Panc1 (cell line): ENCODE measurements around the gene LIPF. TPM values are rescaled to one million over a fixed set of nuclear protein-coding genes. Genes with fewer than 3 reads are reported as not detected.

Experiments used
- ATAC-seq: fragments of 200-7000 bp; cut with Tn5 transposase; 2 replicates; pipeline ENCODE4 v1.9.1; 2020; ENCODE audit warnings: mild to moderate bottlenecking, moderate library complexity
- Bru-seq: library from RNA; stranded (reverse); fragments of 400-500 nt; gene quantifications from one replicate; lab custom pipeline; 2021; lab: Mats Ljungman, UMichigan
- BruChase-seq, 2 experiments: library from RNA; stranded (reverse); fragments of 400-500 nt; gene quantifications; one replicate each; lab custom pipeline; 2021; lab: Mats Ljungman, UMichigan
- BruUV-seq: library from RNA; stranded (reverse); fragments of 400-500 nt; replicated peaks from 2 replicates; lab custom pipeline; 2021; lab: Mats Ljungman, UMichigan
- CTCF ChIA-PET: fragments of 300-600 bp; sonication (Branson Sonifier 250); formaldehyde crosslinking; loops from one replicate; lab custom pipeline; 2022; ENCODE audit warnings: antibody characterized with exemption; lab: Charles Lee
- POLR2A ChIA-PET: fragments of 300-600 bp; sonication (Branson Sonifier 250); formaldehyde crosslinking; loops from one replicate; lab custom pipeline; 2022; ENCODE audit warnings: antibody characterized with exemption; lab: Charles Lee
- DNase-seq: peaks from one replicate; pipeline ENCODE4 v3.0.0-alpha.2; 2010; ENCODE audit warnings: low read depth, low spot score
- H3K27ac ChIP-seq: 2 replicates; pipeline ENCODE4 v1.5.1; 2011; ENCODE audit warnings: mild to moderate bottlenecking, low read length, inconsistent platforms
- H3K27me3 ChIP-seq: fragments of 200-500 bp; sonication (Bioruptor generic); 2 replicates; pipeline ENCODE4 v1.6.0; 2014; ENCODE audit warnings: low read length, inconsistent platforms; ENCODE audit not compliant: control insufficient read depth, insufficient read depth
- H3K36me3 ChIP-seq: fragments of 200-500 bp; sonication (Bioruptor generic); 2 replicates; pipeline ENCODE4 v1.5.1; 2014; ENCODE audit warnings: inconsistent platforms, mild to moderate bottlenecking, low read length, moderate library complexity; ENCODE audit not compliant: control insufficient read depth, insufficient read depth
- H3K4me1 ChIP-seq: 2 replicates; pipeline ENCODE4 v1.5.1; 2011; ENCODE audit warnings: inconsistent platforms, mild to moderate bottlenecking, low read length, moderate library complexity; ENCODE audit not compliant: control insufficient read depth, insufficient read depth
- H3K4me3 ChIP-seq, 2 experiments: 2 replicates each; pipeline ENCODE4 v1.5.1; 2011 to 2012; ENCODE audit warnings: low read depth in 2 of 2, low read length in 2 of 2, mild to moderate bottlenecking in 2 of 2, inconsistent platforms in 1 of 2, moderate library complexity in 1 of 2
- H3K9me3 ChIP-seq: fragments of 200-500 bp; sonication (Bioruptor generic); 2 replicates; pipeline ENCODE4 v1.5.1; 2014; ENCODE audit warnings: low read depth, mild to moderate bottlenecking, inconsistent platforms, low read length, moderate library complexity; ENCODE audit not compliant: control insufficient read depth, insufficient read depth
- POLR2AphosphoS5 ChIP-seq: IDR thresholded peaks from 2 replicates; pipeline ENCODE4 v1.6.1; 2012; ENCODE audit warnings: mild to moderate bottlenecking, low read depth, low read length, moderate library complexity
- SIN3A ChIP-seq: IDR thresholded peaks from 2 replicates; pipeline ENCODE4 v1.6.1; 2012; ENCODE audit warnings: low read depth, mild to moderate bottlenecking, low read length, moderate library complexity, borderline replicate concordance; ENCODE audit not compliant: insufficient read depth
- TCF7L2 ChIP-seq: IDR thresholded peaks from 2 replicates; pipeline ENCODE4 v1.6.1; 2011; ENCODE audit warnings: mild to moderate bottlenecking, low read depth, low read length, inconsistent platforms
- in situ Hi-C: cut with HindIII; loops from 2 replicates; pipeline ENCODE4 v1.10.0; 2016; ENCODE audit warnings: low sequenced_read_pairs, low pct_unique_long_range_greater_than_20kb
- intact Hi-C: fragments of 100-400 bp; cut with micrococcal nuclease; formaldehyde crosslinking; loops from one replicate; pipeline ENCODE4 v1.10.0; 2022; ENCODE audit not compliant: unreplicated experiment
- long read RNA-seq: library from polyadenylated mRNA; unstranded; transcript quantifications from one replicate; pipeline ENCODE4 v2.0.0, GENCODE V29; 2021; ENCODE audit not compliant: unreplicated experiment
- polyA plus RNA-seq: library from polyadenylated mRNA; unstranded; fragments of >200 nt; gene quantifications from one replicate; pipeline ENCODE4 v1.2.1, GENCODE V29; 2012; ENCODE audit warnings: missing spikeins; ENCODE audit not compliant: insufficient read length
- total RNA-seq: library from RNA; stranded (reverse); gene quantifications from one replicate; pipeline ENCODE4 v1.2.1, GENCODE V29; 2021; ENCODE audit not compliant: unreplicated experiment
- TF ChIP-seq, protein P1 (sequence below): fragments of 450-650 bp; IDR thresholded peaks from 2 replicates; pipeline ENCODE4 v1.5.1; 2017; ENCODE audit warnings: mild to moderate bottlenecking
- TF ChIP-seq, protein P2 (sequence below), 2 experiments: IDR thresholded peaks; 2 replicates each; pipeline ENCODE4 v1.6.1; 2011 to 2012; ENCODE audit warnings: low read depth in 2 of 2, control low read depth in 1 of 2, low read length in 1 of 2, mild to moderate bottlenecking in 1 of 2, moderate library complexity in 1 of 2; ENCODE audit not compliant: insufficient read depth in 1 of 2

The LIPF gene, protein sequence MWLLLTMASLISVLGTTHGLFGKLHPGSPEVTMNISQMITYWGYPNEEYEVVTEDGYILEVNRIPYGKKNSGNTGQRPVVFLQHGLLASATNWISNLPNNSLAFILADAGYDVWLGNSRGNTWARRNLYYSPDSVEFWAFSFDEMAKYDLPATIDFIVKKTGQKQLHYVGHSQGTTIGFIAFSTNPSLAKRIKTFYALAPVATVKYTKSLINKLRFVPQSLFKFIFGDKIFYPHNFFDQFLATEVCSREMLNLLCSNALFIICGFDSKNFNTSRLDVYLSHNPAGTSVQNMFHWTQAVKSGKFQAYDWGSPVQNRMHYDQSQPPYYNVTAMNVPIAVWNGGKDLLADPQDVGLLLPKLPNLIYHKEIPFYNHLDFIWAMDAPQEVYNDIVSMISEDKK
- not detected for total RNA-seq
- polyA plus RNA-seq, result not detected
- not detected for Bru-seq, nascent RNA
- percentile 6 among the genes with signal in this experiment for BruChase-seq, experiment 1, labeled RNA remaining after a 2-hour chase
- percentile 7 among the genes with signal in this experiment for BruChase-seq, experiment 2, labeled RNA remaining after a 6-hour chase
- long read RNA-seq, result 0 reads

- no TSS peak for BruUV-seq
- CTCF ChIA-PET, result no interaction called here
- ATAC-seq, result no peak
These were observed at the start of gene LIPF for GRCh38 chr10:88664142-88664541. Gene LIPF, plus strand, starts transcription at chr10:88664442. Its CDS starts 2,856 bp downstream, at chr10:88667298.

GRCh38 chr10:88616250-88616977 lies 47.8 kb upstream of the LIPF start:
- POLR2A ChIA-PET, result no interaction called here
- in situ Hi-C loops (no loop called here), intact Hi-C loops (no loop called here)
- H3K4me1 ChIP-seq, result no peaks in the 10 kb centered on the region
- no peaks in the 10 kb centered on the region for H3K9me3 ChIP-seq
- DNase-seq, result no peak
- no peak overlapping the region for H3K27ac ChIP-seq
- CTCF ChIA-PET, result no interaction called here
- no peak for ATAC-seq
- H3K27me3 ChIP-seq, result no peaks in the 10 kb centered on the region
- TF ChIP-seq POLR2AphosphoS5, result no peak
- TF ChIP-seq SIN3A, result no peak
- TF ChIP-seq, protein P1, sequence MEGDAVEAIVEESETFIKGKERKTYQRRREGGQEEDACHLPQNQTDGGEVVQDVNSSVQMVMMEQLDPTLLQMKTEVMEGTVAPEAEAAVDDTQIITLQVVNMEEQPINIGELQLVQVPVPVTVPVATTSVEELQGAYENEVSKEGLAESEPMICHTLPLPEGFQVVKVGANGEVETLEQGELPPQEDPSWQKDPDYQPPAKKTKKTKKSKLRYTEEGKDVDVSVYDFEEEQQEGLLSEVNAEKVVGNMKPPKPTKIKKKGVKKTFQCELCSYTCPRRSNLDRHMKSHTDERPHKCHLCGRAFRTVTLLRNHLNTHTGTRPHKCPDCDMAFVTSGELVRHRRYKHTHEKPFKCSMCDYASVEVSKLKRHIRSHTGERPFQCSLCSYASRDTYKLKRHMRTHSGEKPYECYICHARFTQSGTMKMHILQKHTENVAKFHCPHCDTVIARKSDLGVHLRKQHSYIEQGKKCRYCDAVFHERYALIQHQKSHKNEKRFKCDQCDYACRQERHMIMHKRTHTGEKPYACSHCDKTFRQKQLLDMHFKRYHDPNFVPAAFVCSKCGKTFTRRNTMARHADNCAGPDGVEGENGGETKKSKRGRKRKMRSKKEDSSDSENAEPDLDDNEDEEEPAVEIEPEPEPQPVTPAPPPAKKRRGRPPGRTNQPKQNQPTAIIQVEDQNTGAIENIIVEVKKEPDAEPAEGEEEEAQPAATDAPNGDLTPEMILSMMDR, result no peak
- TF ChIP-seq, protein P2, sequence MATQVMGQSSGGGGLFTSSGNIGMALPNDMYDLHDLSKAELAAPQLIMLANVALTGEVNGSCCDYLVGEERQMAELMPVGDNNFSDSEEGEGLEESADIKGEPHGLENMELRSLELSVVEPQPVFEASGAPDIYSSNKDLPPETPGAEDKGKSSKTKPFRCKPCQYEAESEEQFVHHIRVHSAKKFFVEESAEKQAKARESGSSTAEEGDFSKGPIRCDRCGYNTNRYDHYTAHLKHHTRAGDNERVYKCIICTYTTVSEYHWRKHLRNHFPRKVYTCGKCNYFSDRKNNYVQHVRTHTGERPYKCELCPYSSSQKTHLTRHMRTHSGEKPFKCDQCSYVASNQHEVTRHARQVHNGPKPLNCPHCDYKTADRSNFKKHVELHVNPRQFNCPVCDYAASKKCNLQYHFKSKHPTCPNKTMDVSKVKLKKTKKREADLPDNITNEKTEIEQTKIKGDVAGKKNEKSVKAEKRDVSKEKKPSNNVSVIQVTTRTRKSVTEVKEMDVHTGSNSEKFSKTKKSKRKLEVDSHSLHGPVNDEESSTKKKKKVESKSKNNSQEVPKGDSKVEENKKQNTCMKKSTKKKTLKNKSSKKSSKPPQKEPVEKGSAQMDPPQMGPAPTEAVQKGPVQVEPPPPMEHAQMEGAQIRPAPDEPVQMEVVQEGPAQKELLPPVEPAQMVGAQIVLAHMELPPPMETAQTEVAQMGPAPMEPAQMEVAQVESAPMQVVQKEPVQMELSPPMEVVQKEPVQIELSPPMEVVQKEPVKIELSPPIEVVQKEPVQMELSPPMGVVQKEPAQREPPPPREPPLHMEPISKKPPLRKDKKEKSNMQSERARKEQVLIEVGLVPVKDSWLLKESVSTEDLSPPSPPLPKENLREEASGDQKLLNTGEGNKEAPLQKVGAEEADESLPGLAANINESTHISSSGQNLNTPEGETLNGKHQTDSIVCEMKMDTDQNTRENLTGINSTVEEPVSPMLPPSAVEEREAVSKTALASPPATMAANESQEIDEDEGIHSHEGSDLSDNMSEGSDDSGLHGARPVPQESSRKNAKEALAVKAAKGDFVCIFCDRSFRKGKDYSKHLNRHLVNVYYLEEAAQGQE (IDR thresholded peaks at IDR 0.05; ENCODE audit: insufficient read depth in 1 of 2, low read depth in 2 of 2, low read length in 1 of 2), result no peak
- no peak for TF ChIP-seq TCF7L2
- no peak overlapping the region for H3K4me3 ChIP-seq
- no TSS peak for BruUV-seq
- no peaks in the 10 kb centered on the region for H3K36me3 ChIP-seq

More at GRCh38 chr10:88664142-88664541, at the start of gene LIPF:
- Histone ChIP-seq H3K27me3 (no peaks in the 10 kb centered on the region), H3K36me3 (no peaks in the 10 kb centered on the region), H3K9me3 (no peaks in the 10 kb centered on the region), H3K4me1 (no peaks in the 10 kb centered on the region), H3K4me3 (no peak within 1 kb of the TSS), H3K27ac (no peak within 1 kb of the TSS)
- TF ChIP-seq POLR2AphosphoS5 (no peak), SIN3A (no peak), TCF7L2 (no peak)
- TF ChIP-seq, protein P2 (IDR thresholded peaks at IDR 0.05; ENCODE audit: insufficient read depth in 1 of 2, low read depth in 2 of 2, low read length in 1 of 2), result no peak
- TF ChIP-seq, protein P1, result no peak
- POLR2A ChIA-PET, result no interaction called here
- DNase-seq, result no peak
- intact Hi-C loops, result no loop called here
- in situ Hi-C loops, result no loop called here
